GM19023 (cell line): ENCODE measurements around the gene UCHL5.
"Not testable (repeated sequence)": the region's sequence is repeated elsewhere in the genome, so short reads cannot be mapped to it uniquely, and the experiment has no call there.

ENCODE experiments used
- ATAC-seq: cut with Tn5 transposase; IDR thresholded peaks from one replicate; pipeline ENCODE4 v1.9.1; 2021; ENCODE audit warnings: mild to moderate bottlenecking, moderate library complexity; ENCODE audit not compliant: unreplicated experiment

UCHL5 gene

DNA sequence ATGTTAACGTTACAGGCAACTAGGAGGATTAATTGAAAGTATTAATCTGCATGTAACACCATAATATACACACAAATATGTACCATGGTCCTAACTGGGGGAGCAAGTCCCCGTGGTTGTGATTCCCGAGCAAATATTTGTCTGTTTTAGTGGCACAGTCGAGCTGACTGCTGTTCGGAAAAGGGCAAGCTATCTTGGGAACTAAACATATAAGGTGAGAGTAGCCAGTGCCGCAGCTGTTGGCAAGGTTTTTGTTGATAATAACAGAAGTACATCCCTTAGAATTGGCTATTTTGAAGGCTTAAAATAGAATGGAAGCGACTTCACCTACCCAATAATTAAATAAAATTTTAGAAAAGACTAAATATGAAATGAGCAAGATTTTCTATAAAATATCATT lies 45.5 kb downstream of the UCHL5 start:
- ATAC-seq = no peak

DNA sequence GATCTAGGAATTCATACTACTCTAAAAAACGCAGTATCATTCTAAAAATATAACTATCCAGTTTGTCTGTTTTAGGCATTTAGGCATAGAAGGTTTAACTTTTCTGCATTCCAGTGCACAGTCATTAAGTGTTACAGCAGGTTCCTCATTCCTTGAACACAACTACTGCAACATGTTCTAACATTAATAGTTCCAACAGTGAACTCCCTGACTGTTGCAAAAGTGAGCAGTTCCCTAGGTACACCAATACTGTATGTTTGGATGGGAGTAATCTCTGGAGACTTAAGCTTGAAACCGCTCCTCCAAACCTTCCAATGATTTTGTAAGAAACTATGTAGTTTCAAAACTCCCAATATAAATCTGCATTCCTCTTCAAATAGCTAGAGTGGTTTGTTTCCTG lies 46.2 kb downstream of the UCHL5 start:
- ATAC-seq = no peak

DNA sequence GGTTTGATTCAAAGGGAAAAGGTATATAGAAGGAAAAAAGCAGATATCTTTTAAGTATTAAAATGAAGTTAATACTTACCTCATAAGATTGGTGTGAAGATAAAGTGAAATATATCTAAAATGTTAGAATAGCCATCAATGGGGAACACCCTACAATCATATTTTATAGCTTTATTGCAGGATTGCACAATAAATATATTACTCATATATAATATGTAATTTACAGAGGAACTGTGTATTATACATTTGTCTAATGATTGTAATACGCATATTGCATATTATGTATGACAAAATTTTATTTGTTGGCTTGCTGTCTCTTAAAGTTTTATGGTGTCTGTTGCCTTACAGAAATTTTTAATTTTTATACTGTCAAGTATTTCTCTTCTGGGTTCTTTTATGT lies 47.8 kb downstream of the UCHL5 start:
- no peak for ATAC-seq

DNA sequence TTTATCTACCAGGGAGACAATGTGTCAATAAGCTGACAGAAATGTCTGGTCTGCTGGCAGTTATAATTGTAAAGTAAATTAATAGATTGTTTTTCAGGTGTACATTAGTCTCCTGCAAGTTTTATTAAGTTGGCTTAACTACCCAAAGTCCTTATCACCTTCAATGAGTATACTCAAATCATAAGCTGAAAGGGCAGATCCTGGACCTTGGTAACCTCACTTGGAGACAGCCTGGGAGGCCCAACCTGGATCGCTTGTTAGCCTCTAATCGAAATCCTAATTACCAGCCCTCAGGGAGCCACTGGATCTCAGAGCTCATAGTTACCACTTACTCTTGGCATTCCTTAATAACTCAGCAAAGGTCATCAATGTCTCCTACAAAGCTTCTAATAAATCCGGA lies 49.7 kb downstream of the UCHL5 start:
- no peak for ATAC-seq

DNA sequence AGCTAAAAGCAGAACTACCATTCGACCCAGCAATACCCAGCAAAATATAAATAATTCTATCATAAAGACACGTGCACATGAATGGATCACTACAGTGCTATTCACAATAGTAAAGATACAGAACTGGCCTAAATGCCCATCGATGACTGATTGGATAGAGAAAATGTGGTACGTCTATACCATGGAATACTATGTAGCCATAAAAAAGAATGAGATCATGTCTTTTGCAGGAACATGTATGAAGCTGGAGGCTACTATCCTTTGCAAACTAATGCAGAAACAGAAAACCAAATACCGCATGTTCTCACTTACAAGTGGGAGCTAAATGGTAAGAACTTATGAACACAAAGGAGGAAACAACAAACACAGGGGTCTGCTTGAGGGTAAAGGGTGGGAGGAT lies 53.4 kb downstream of the UCHL5 start:
- no peak for ATAC-seq

DNA sequence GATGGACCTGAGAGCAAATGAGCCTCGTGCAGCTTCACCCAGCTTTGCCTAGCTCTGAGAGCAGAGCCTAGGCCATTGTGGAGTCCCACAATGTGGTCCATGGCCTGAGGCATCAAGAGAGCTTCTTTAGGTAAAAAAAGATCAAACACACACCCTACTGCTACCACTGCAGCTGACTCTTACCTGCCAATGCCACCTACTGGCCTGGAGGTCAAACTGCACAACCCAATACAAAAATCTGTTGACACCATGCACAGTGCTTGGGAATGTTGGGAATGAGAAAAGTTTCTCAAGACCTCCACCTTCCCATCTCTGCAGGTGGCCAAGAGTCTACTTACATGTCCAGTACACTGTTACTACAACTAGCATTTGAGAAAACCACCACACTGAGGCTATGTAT lies 60.6 kb downstream of the UCHL5 start:
- no peak for ATAC-seq

DNA sequence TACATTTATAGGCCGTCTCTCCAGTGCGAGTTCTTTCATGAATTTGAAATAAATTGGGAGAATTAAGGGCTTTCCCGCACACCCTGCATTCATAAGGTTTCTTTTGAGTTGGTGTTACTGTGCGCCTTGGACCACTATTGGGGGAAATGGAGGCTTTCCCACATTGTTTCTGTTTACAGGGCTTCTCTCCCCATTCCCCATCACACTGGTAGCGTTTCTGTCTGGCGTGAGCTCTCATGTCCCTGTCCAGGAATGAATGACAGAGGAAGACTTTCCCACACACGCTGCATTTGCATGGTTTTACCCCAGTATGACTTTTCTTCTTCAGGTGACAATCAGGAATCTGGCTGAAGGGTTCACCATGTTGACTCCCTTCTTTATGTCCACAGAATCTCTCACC lies 65.0 kb downstream of the UCHL5 start:
- ATAC-seq = no peak

DNA sequence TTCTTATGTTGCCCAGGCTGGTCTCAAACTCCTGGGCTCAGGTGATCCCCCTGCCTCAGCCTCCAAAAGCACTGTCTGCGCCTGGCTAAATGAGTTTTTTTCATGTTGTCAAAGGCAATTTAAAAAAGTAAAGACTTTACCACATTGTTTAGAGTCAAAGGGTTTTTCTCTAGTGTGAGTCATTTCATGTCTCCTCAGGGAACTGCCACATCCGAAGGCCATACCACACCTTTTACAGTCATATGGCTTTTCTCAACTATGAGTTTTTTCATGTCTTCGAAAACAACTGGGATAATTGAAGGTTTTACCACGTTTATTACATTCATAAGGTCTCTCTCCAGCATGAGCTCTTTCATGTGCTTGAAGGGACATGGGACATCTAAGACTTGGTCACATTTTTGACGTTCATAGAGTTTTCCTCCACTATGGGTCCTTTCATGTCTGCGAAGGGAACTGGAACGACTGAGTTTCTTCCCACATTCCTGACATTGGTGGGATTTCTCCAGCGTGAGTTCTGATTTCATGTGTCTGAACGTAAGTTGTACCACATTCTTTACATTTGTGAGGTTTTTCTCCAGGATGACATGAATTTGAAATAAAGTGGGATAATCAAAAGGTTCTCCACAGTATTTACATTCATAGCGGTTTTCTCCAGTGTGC lies 65.6 kb downstream of the UCHL5 start:
- peak; percentile 63 for ATAC-seq

DNA sequence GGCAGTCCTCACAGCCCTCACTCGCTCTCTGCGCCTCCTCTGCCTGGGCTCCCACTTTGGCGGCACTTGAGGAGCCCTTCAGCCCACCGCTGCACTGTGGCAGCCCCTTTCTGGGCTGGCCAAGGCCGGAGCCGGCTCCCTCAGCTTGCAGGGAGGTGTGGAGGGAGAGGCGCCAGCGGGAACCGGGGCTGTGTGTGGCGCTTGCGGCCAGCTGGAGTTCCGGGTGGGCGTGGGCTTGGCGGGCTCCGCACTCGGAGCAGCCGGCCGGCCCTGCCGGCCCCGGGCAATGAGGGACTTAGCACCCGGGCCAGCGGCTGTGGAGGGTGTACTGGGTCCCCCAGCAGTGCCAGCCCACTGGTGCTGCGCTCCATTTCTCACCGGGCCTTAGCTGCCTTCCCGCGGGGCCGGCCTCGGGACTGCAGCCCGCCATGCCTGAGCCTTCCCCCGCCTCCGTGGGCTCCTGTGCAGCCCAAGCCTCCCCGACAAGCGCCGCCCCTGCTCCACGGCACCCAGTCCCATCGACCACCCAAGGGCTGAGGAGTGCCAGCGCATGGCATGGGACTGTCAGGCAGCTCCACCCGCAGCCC lies 72.3 kb downstream of the UCHL5 start:
- ATAC-seq = not testable (repeated sequence)

DNA sequence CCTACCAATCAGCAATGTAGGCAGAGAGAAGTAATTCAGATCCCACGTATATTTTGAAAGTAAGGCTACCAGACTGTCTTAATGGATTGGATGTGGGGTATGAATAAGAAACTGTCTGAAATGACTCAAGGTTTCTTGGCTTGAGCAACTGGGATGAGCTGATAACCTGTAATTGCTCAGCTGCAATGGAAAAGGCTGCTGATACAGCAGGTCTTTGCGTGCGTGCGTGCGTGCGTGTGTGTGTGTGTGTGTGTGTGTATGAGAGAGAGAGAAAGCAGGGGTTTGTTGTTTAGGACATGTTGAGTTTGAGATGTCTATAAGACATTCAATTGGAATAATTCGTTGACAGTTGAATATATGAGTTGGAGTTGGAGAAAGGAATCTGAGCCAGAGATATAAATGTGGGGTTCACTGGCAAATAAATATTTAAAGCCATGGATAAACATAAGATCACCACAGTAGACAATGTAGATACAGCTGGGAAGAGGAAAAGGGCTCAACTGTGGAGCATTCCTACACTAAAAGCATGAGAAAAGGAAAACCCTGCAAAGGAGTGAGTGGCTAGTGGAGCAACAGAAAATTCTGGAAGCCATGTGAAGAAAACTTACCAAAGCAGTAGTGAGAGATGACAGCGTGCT lies 72.9 kb downstream of the UCHL5 start:
- no peak for ATAC-seq

DNA sequence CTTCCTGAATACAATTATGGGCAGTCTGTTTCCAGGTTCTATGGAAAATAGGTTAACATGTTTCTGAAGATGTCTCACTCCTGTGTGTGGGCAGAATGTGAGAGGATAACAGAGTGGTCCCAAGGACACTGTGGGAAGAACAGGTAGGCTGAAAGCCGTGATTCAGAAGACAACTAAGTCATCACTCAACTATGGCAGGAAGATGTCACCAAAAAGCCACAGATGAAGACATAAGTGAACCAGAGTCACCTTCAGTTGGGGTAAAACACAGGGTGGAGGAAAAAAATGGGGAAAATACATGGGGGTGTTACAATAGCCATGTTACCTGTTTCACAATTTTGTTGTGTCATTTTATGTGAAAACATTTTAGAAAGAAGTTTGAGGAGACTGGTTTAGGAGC lies 75.1 kb downstream of the UCHL5 start:
- no peak for ATAC-seq

DNA sequence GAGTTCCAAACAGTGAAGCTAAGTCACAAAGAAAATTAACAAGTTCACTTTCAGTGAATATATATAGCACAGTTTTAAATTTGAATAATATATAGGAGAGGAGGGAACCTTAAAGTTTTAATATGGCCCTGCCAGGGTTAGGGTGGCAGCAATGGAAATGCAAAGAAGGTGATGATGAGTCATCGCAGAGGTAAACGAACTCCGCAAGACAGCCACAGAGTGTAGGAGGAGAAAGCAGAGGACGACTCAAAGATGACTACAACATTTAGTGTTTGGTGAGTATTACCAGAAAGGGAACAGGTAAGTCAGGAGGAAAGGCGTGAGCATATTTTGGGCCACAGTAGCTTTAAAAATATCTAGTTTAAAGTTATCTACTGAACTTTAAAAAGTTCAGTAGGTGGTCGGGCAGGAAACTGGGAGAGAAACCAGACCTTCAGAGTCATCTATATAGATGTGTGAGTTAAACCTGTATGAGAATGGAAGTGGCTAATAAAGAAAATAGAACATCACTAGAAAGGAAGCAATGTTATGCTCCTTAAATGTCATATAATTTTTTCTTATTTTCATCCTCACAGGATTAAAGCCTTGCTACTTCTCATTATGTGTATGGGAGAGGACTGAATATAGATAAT lies 75.7 kb downstream of the UCHL5 start:
- ATAC-seq = peak; percentile 71

DNA sequence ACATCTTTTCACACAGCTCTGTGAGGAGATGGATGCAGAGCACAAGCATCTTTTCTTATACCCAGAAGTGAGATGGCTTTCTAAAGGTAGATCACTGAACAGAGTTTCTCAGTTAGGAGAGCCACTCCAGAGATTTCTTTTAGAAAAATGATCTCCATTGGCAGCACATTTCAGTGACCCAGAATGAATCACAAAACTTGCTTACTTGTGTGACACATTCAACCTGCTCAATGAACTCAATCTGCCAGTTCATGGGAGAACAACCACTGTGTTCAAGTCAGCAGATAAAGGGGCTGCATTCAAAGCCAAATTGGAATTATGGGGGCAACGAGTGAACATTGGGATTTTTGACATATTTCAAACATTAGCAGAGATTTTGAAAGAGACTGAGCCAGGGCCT lies 78.3 kb downstream of the UCHL5 start:
- no peak for ATAC-seq

DNA sequence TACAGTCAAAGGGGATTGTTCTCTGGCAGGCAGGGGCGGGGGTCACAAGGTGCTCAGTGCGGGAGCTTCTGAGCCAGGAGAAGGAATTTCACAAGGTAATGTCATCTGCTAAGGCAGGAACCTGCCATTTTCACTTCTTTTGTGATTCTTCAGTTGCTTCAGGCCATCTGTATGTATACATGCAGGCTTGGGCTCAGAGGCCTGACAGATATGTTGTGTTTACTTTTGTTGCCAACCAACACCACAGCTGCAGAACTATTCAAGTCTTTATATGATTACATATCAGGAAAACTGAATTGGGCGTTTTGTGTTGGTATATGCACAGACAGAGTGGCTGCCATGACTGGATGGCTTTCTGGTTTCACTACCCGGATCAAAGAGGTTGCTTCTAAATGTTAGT lies 78.8 kb downstream of the UCHL5 start:
- ATAC-seq = not testable (repeated sequence)

DNA sequence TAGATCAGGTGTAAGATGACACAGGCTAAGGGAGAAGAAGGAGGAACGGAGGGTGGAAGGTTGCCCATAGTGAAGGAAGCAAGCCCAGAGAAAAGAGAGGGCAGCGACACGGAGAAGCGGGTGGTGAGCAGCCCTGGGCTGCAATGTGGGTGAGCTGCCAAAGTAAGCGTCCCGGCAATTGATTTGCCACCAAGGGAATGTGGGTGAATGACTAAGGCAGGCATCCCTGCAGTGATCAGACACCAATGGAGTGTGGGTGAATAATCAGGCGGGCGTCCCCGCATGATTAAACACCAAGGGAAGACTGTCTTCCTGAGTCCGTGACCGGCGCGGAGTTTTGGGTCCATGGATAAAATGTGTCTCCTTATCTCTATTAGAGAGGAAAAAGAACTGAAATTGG lies 79.6 kb downstream of the UCHL5 start:
- no peak for ATAC-seq

DNA sequence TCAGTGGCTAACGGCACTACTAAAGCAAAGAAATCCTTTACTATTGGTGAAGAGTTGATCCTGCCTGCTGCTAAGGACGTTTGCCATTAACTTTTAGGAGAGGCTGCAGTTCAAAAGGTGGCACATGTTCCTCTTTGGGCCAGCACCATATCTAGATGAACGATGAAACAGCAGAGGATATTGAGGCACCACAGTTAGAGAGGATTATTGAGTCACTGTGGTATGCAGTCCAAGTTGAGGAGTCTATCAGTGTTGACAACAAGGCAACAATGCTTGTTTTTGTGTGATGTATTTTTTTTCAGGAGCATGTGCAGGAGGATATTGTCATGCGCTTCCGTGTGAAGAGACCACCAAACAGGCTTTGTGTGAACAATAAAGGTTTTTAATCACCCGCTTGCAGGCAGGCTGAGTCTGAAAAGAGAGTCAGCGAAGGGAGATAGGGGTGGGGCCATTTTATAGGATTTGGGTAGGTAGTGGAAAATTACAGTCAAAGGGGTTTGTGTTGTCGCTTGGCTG lies 80.9 kb downstream of the UCHL5 start:
- ATAC-seq = no peak

DNA sequence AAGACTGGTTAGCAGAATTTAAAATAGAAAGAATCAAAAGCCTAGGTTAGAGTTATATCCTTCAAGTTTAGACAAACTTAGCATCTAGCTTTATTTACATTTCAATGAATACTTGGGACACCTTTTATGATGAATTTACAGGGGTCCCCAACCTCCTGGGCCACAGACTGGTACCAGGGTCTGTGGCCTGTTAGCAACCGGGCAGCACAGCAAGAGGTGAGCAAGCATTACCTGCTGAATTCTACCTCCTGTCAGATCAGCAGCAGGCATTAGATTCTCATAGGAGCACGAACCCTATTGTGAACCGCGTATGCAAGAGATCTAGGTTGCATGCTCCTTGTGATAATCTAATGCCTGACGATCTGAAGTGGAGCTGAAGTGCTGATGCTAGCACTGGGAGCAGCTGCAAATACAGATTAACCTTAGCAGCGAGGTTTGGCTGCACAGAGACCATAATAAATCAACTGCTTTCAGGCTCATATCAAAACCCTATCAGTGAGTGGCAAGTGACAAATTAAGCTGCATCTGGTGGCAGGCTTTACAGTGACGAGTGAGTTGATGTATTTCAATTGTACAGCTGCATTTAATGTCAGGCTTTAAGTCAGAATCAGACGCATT lies 82.0 kb downstream of the UCHL5 start:
- ATAC-seq = no peak

DNA sequence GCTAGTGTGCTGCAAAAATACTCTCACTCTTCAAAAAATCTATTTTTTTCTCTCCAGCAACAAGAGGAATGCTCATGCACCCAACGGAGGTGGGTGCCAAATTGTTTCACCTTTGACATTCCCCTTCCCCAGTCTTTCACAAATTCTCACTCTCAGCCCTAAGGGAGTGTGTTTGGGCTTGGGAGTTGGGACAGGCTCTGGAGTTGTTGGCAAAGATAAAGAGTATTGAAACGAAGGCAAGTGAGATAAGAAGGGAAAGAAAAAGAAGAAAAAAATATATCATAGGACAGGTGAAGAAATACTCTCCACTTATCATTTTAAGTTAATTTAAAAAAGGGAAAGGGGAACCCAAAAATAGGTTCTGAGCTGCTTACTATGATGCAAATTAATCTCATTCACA lies 82.6 kb downstream of the UCHL5 start:
- no peak for ATAC-seq

DNA sequence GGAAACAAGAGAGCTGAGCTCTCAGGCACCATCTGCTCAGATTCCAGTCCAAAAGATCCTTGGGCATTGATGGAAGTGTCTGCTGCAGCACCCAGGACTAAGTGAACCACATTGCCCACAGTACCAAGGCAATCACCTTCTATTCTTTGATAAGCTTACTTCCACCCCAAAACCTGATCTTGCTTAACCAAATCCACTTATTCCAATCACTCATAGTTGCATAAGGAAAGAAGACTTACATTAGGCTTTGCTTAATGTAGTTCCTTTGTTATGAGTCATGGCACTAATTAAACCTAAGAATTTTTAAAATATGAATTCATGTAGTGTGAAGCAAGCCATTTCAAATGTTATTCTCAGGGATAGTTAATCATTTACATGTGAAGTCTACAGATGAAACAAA lies 84.5 kb downstream of the UCHL5 start:
- no peak for ATAC-seq

DNA sequence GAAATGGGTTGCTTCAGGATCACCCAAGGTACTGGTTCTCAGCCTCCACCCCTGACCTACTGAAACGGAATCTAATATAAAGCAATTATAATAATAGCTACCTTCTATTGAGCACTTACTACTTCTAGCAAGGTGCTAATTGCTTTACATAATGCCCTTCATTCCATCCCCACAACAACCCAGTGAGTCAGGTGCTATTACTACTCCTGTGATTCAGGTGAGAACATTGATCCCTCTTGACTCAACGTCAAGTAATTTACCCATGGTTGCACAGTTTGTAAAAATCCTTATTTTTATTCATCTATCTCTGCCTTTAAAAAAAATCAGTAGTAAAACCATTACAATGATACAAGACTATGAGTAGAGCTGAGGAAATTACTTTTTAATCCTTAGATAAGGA lies 85.2 kb downstream of the UCHL5 start:
- ATAC-seq = no peak

DNA sequence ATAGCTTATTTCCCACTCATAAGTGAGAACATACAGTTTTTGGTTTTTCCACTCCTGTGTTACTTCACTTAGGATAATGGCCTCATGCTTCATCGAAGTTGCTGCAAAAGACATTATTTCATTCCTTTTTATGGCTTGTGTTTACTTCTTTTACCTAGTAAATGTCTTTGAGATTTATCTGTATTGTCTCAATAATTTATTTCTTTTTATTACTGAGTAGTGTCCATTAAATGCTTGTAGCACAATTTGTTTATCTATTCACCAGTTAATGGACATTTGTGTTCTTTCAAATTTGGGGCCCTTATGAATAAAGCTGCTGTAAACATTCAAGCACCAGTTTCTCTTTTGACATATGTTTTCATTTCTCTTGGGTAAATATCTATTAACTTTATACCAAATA lies 86.0 kb downstream of the UCHL5 start:
- ATAC-seq = no peak

DNA sequence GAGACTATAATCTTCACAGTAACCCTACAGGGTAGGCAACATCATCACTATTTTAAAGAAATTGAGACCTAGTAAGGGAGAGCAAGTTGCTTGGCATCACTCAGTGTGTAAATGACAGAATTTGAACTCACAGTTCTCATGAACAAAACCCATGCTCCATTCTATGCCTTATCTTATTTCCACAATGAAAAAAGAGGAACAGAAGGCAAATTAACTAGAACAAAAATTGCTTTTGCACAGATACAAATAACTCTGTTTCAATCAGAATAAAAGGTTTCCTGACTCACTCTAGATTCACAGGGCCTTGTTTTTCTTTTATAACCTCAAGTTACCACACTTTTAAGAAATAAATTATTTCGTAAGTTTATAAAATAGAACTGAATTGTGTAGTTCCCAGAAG lies 90.1 kb downstream of the UCHL5 start:
- ATAC-seq = no peak
